Nephron progenitor cell (in vitro differentiated cells): Measurements from ENCODE around the gene ATP8B4.
"Not testable (repeated sequence)": the region's sequence is repeated elsewhere in the genome, so short reads cannot be mapped to it uniquely, and the experiment has no call there.

ENCODE experiments used
- DNase-seq: peaks from one replicate; pipeline ENCODE4 v3.0.0; 2021
- H3K27ac Mint-ChIP-seq: 2 replicates; pipeline ENCODE4 v1.8.0; 2021; ENCODE audit warnings: mild to moderate bottlenecking, moderate library complexity, mixed read lengths
- H3K27me3 Mint-ChIP-seq: 2 replicates; pipeline ENCODE4 v1.8.0; 2021; ENCODE audit warnings: mild to moderate bottlenecking, low read depth, mixed read lengths; ENCODE audit not compliant: poor library complexity
- H3K36me3 Mint-ChIP-seq: 2 replicates; pipeline ENCODE4 v1.8.0; 2021; ENCODE audit warnings: low read depth, mixed read lengths
- H3K4me1 Mint-ChIP-seq: 2 replicates; pipeline ENCODE4 v1.8.0; 2021; ENCODE audit warnings: mixed read lengths
- H3K4me3 Mint-ChIP-seq: 2 replicates; pipeline ENCODE4 v1.8.0; 2021; ENCODE audit warnings: mild to moderate bottlenecking, moderate library complexity, mixed read lengths
- H3K9me3 Mint-ChIP-seq: 2 replicates; pipeline ENCODE4 v1.8.0; 2021; ENCODE audit warnings: mild to moderate bottlenecking, moderate library complexity, mixed read lengths
- TF ChIP-seq, protein P1 (sequence below): fragments of 200-600 bp; sonication (generic); IDR thresholded peaks from 2 replicates; pipeline ENCODE4 v1.5.0; 2021; ENCODE audit warnings: antibody characterized with exemption

Gene ATP8B4

GRCh38 chr15:50163719-50164410 is 44.8 kb upstream of the ATP8B4 start:
- peaks cover 26% of the 10 kb centered on the region for H3K9me3 Mint-ChIP-seq
- H3K27me3 Mint-ChIP-seq, result no peaks in the 10 kb centered on the region
- DNase-seq, result no peak
- H3K36me3 Mint-ChIP-seq, result peaks cover 7% of the 10 kb centered on the region
- no peak overlapping the region for H3K27ac Mint-ChIP-seq
- TF ChIP-seq, protein P1, sequence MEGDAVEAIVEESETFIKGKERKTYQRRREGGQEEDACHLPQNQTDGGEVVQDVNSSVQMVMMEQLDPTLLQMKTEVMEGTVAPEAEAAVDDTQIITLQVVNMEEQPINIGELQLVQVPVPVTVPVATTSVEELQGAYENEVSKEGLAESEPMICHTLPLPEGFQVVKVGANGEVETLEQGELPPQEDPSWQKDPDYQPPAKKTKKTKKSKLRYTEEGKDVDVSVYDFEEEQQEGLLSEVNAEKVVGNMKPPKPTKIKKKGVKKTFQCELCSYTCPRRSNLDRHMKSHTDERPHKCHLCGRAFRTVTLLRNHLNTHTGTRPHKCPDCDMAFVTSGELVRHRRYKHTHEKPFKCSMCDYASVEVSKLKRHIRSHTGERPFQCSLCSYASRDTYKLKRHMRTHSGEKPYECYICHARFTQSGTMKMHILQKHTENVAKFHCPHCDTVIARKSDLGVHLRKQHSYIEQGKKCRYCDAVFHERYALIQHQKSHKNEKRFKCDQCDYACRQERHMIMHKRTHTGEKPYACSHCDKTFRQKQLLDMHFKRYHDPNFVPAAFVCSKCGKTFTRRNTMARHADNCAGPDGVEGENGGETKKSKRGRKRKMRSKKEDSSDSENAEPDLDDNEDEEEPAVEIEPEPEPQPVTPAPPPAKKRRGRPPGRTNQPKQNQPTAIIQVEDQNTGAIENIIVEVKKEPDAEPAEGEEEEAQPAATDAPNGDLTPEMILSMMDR, result no peak
- no peak overlapping the region for H3K4me3 Mint-ChIP-seq
- H3K4me1 Mint-ChIP-seq, result no peaks in the 10 kb centered on the region

DNA sequence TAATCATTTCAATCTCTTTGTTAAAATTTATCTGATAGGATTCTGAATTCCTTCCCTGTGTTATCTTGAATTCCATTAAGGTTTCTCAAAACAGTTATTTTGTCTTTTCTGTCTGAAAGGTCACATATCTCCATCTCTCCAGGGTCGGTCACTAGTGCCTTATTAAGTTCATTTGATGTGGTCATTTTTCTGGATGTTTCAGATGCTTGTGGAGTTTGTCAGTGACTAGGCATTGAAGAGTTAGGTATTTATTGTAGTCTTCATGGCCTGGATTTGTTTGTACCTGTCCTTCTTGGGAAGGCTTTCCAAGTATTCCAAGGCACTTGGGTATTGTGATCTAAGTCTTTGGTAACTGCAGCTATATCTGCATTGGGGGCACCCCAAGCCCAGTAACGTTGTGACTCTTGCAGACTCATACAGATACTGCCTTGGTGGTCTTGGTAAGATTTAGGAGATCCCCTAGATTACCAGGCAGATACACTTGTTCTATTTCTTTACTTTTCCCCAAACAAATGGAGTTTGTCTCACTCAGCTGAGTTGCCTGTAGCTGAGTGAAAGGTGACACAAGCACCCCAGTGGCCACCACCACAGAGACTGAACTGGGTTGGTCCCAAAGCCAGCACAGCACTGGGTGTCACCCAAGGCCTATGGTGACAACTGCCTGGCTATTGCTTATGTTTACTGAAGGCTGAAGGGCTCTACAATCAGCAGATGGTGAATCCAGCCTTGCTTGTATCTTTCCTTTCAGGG is 44.1 kb upstream of the ATP8B4 start:
- TF ChIP-seq, protein P1, result no peak
- DNase-seq, result no peak
- no peaks in the 10 kb centered on the region for H3K27me3 Mint-ChIP-seq
- H3K36me3 Mint-ChIP-seq, result peaks cover 9% of the 10 kb centered on the region
- no peaks in the 10 kb centered on the region for H3K4me1 Mint-ChIP-seq
- no peak overlapping the region for H3K27ac Mint-ChIP-seq
- H3K9me3 Mint-ChIP-seq, result peaks cover 30% of the 10 kb centered on the region
- H3K4me3 Mint-ChIP-seq, result no peak overlapping the region

- H3K4me1 Mint-ChIP-seq, H3K27ac Mint-ChIP-seq, H3K4me3 Mint-ChIP-seq, H3K27me3 Mint-ChIP-seq, DNase-seq: not testable (repeated sequence)
- H3K36me3 Mint-ChIP-seq, result peaks cover 18% of the 10 kb centered on the region
- peaks cover 45% of the 10 kb centered on the region for H3K9me3 Mint-ChIP-seq
Observed at GRCh38 chr15:50158236-50158635, 39.2 kb upstream of the ATP8B4 start.

GRCh38 chr15:50151476-50151875 is 32.4 kb upstream of the ATP8B4 start:
- Mint-ChIP-seq H3K4me3 (no peak overlapping the region), H3K4me1 (no peaks in the 10 kb centered on the region), H3K9me3 (peaks cover 5% of the 10 kb centered on the region), H3K36me3 (no peaks in the 10 kb centered on the region), H3K27me3 (peaks cover 4% of the 10 kb centered on the region), H3K27ac (no peak overlapping the region)
- TF ChIP-seq, protein P1, result no peak
- no peak for DNase-seq

DNA sequence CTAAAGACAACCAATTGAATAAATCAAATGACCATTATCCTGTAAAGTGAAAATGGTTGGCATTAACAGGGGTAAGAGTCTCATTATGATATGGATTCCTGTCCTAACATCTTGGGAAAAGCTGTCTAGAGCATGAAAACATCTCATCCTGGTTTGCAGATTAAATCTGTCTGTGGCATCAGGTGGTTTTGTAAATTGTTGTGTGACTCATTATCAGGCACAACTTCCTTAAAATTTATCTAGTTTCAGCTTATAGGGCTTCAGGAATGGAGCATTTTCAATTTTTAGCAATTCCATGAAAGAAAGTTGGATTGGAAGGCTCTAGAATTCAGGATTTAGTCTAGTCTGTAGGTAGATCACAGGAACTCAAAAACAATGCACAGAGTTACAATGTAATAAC is 31.8 kb upstream of the ATP8B4 start:
- H3K36me3 Mint-ChIP-seq, result no peaks in the 10 kb centered on the region
- no peaks in the 10 kb centered on the region for H3K4me1 Mint-ChIP-seq
- H3K27me3 Mint-ChIP-seq, result peaks cover 4% of the 10 kb centered on the region
- DNase-seq, result no peak
- TF ChIP-seq, protein P1, result no peak
- H3K9me3 Mint-ChIP-seq, result no peaks in the 10 kb centered on the region
- H3K27ac Mint-ChIP-seq, result no peak overlapping the region
- H3K4me3 Mint-ChIP-seq, result no peak overlapping the region

- Mint-ChIP-seq H3K9me3 (no peaks in the 10 kb centered on the region), H3K36me3 (no peaks in the 10 kb centered on the region), H3K27ac (no peak overlapping the region), H3K4me1 (no peaks in the 10 kb centered on the region), H3K27me3 (peaks cover 4% of the 10 kb centered on the region), H3K4me3 (no peak overlapping the region)
- no peak for DNase-seq
- TF ChIP-seq, protein P1, result no peak
Observed at GRCh38 chr15:50150349-50150748, 31.3 kb upstream of the ATP8B4 start.
